WTC11 (cell line): ENCODE data around the gene SLC15A1. TPM values are rescaled to one million over a fixed set of nuclear protein-coding genes. Genes with fewer than 3 reads are reported as not detected.

ENCODE experiments used
- ATAC-seq: fragments of 200-7000 bp; cut with Tn5 transposase; 2 replicates; pipeline ENCODE4 v1.10.0; 2021; ENCODE audit warnings: mild to moderate bottlenecking, moderate library complexity
- CTCF ChIA-PET: fragments of 300-600 bp; sonication (Branson Sonifier 250); formaldehyde crosslinking; loops from one replicate; lab custom pipeline; 2021; ENCODE audit warnings: antibody characterized with exemption; lab: Charles Lee
- POLR2A ChIA-PET: fragments of 350-600 bp; sonication (Branson Sonifier 250); formaldehyde crosslinking; loops from one replicate; lab custom pipeline; 2021; ENCODE audit warnings: antibody characterized with exemption; lab: Charles Lee
- DNase-seq: peaks from one replicate; pipeline ENCODE4 v3.0.0; 2021; ENCODE audit warnings: low spot score
- H3K27ac Mint-ChIP-seq: 2 replicates; pipeline ENCODE4 v1.8.0; 2021; ENCODE audit warnings: mixed read lengths
- H3K27me3 Mint-ChIP-seq: 2 replicates; pipeline ENCODE4 v1.8.0; 2021; ENCODE audit warnings: low read depth, mild to moderate bottlenecking, moderate library complexity, mixed read lengths
- H3K36me3 Mint-ChIP-seq: 2 replicates; pipeline ENCODE4 v1.8.0; 2021; ENCODE audit warnings: mixed read lengths
- H3K4me1 Mint-ChIP-seq: 2 replicates; pipeline ENCODE4 v1.8.0; 2022; ENCODE audit warnings: mixed read lengths
- H3K4me3 Mint-ChIP-seq: 2 replicates; pipeline ENCODE4 v1.8.0; 2021; ENCODE audit warnings: mild to moderate bottlenecking, moderate library complexity, mixed read lengths
- H3K9me3 Mint-ChIP-seq: 2 replicates; pipeline ENCODE4 v1.8.0; 2021; ENCODE audit warnings: mixed read lengths
- AFF4 ChIP-seq: sonication (generic); formaldehyde crosslinking; IDR thresholded peaks from 2 replicates; pipeline ENCODE4 v1.8.1; 2023; ENCODE audit warnings: mild to moderate bottlenecking, missing genetic modification reagents, borderline replicate concordance
- ARID4B ChIP-seq: sonication (generic); formaldehyde crosslinking; IDR thresholded peaks from 2 replicates; pipeline ENCODE4 v1.8.0; 2023; ENCODE audit warnings: missing genetic modification reagents, mild to moderate bottlenecking, borderline replicate concordance
- ATF1 ChIP-seq: sonication (generic); formaldehyde crosslinking; IDR thresholded peaks from 2 replicates; pipeline ENCODE4 v1.8.1; 2023; ENCODE audit warnings: mild to moderate bottlenecking, moderate library complexity, missing genetic modification reagents
- ATF3 ChIP-seq: sonication (generic); formaldehyde crosslinking; conservative IDR thresholded peaks from 2 replicates; pipeline ENCODE4 v1.8.1; 2022; ENCODE audit warnings: mild to moderate bottlenecking, missing genetic modification reagents
- E2F5 ChIP-seq: sonication (generic); formaldehyde crosslinking; IDR thresholded peaks from 2 replicates; pipeline ENCODE4 v1.8.1; 2022; ENCODE audit warnings: mild to moderate bottlenecking, moderate library complexity, missing genetic modification reagents
- ESRRA ChIP-seq: sonication (generic); formaldehyde crosslinking; IDR thresholded peaks from 2 replicates; pipeline ENCODE4 v1.8.1; 2022; ENCODE audit warnings: mild to moderate bottlenecking, missing genetic modification reagents, borderline replicate concordance
- FOXJ3 ChIP-seq: sonication (generic); formaldehyde crosslinking; IDR thresholded peaks from 2 replicates; pipeline ENCODE4 v1.9.0; 2021; ENCODE audit warnings: missing genetic modification reagents, mild to moderate bottlenecking, borderline replicate concordance
- FOXK1 ChIP-seq: sonication (generic); formaldehyde crosslinking; IDR thresholded peaks from 2 replicates; pipeline ENCODE4 v1.8.0; 2022; ENCODE audit warnings: mild to moderate bottlenecking, moderate library complexity, missing genetic modification reagents
- HMGXB4 ChIP-seq: sonication (generic); formaldehyde crosslinking; IDR thresholded peaks from 2 replicates; pipeline ENCODE4 v1.8.1; 2023; ENCODE audit warnings: mild to moderate bottlenecking, moderate library complexity, missing genetic modification reagents
- JUN ChIP-seq: sonication (generic); formaldehyde crosslinking; IDR thresholded peaks from 2 replicates; pipeline ENCODE4 v1.8.0; 2023; ENCODE audit warnings: mild to moderate bottlenecking, missing genetic modification reagents
- KAT7 ChIP-seq: sonication (generic); formaldehyde crosslinking; IDR thresholded peaks from 2 replicates; pipeline ENCODE4 v1.8.1; 2023; ENCODE audit warnings: missing genetic modification reagents, mild to moderate bottlenecking, borderline replicate concordance
- NFE2L1 ChIP-seq: sonication (generic); formaldehyde crosslinking; IDR thresholded peaks from 2 replicates; pipeline ENCODE4 v1.8.1; 2023; ENCODE audit warnings: missing genetic modification reagents
- NR2C2 ChIP-seq: sonication (generic); formaldehyde crosslinking; IDR thresholded peaks from 2 replicates; pipeline ENCODE4 v1.8.0; 2022; ENCODE audit warnings: mild to moderate bottlenecking, missing genetic modification reagents
- NR3C1 ChIP-seq: sonication (generic); formaldehyde crosslinking; conservative IDR thresholded peaks from 2 replicates; pipeline ENCODE4 v1.8.1; 2023; ENCODE audit warnings: low read depth, mild to moderate bottlenecking, missing genetic modification reagents
- SMAD3 ChIP-seq: sonication (generic); formaldehyde crosslinking; IDR thresholded peaks from 2 replicates; pipeline ENCODE4 v1.8.0; 2022; ENCODE audit warnings: missing genetic modification reagents, mild to moderate bottlenecking, borderline replicate concordance
- TEAD4 ChIP-seq: sonication (generic); formaldehyde crosslinking; IDR thresholded peaks from 2 replicates; pipeline ENCODE4 v1.8.0; 2022; ENCODE audit warnings: mild to moderate bottlenecking, missing genetic modification reagents
- USF1 ChIP-seq: sonication (generic); formaldehyde crosslinking; IDR thresholded peaks from 2 replicates; pipeline ENCODE4 v1.8.0; 2022; ENCODE audit warnings: mild to moderate bottlenecking, missing genetic modification reagents
- ZBTB21 ChIP-seq: sonication (generic); formaldehyde crosslinking; IDR thresholded peaks from 2 replicates; pipeline ENCODE4 v1.8.1; 2023; ENCODE audit warnings: mild to moderate bottlenecking, missing genetic modification reagents, borderline replicate concordance
- ZBTB43 ChIP-seq: sonication (generic); formaldehyde crosslinking; IDR thresholded peaks from 2 replicates; pipeline ENCODE4 v1.8.1; 2023; ENCODE audit warnings: mild to moderate bottlenecking, missing genetic modification reagents
- total RNA-seq: library from RNA; stranded (reverse); gene quantifications from 3 replicates; pipeline ENCODE4 v1.2.3, GENCODE V29; 2021

SLC15A1 gene
- total RNA-seq, 1 experiment from 2014 or later: 2.3 TPM

- Mint-ChIP-seq H3K4me3 (no peak overlapping the region), H3K36me3 (no peaks in the 10 kb centered on the region), H3K9me3 (peaks cover 15% of the 10 kb centered on the region), H3K27me3 (peaks cover 13% of the 10 kb centered on the region), H3K27ac (no peak overlapping the region; the same call in 1 of the 2 replicates)
- CTCF ChIA-PET: interaction anchor here (0.6 to 1.1 kb wide), 2 partner anchors 74 to 430 kb away, joined by 4 to 6 read pairs; no protein-coding TSS in a partner anchor
- DNase-seq (no peak), ATAC-seq (no peak)
- TF ChIP-seq NR3C1 (CRISPR knock-in tag) (no peak), NFE2L1 (CRISPR knock-in tag) (no peak), FOXJ3 (no peak), HMGXB4 (CRISPR knock-in tag) (no peak), ZBTB43 (no peak), ESRRA (CRISPR knock-in tag) (no peak), TEAD4 (CRISPR knock-in tag) (no peak), ZBTB21 (CRISPR knock-in tag) (no peak), USF1 (CRISPR knock-in tag) (no peak), KAT7 (CRISPR knock-in tag) (no peak), SMAD3 (CRISPR knock-in tag) (no peak), JUN (CRISPR knock-in tag) (no peak)
- TF ChIP-seq, all 79 proteins: peak for 0
- peaks cover 15% of the 10 kb centered on the region for H3K4me1 Mint-ChIP-seq
- POLR2A ChIA-PET: no interaction called here
Observed at GRCh38 chr13:98746968-98747367, 5.5 kb downstream of the SLC15A1 start.

GRCh38 chr13:98743377-98743776, 9.1 kb downstream of the SLC15A1 start:
- peaks cover 37% of the 10 kb centered on the region for H3K9me3 Mint-ChIP-seq
- peaks cover 3% of the 10 kb centered on the region; the same call in 1 of the 2 replicates for H3K27me3 Mint-ChIP-seq
- POLR2A ChIA-PET: no interaction called here
- H3K4me1 Mint-ChIP-seq: peaks cover 8% of the 10 kb centered on the region; the same call in 1 of the 2 replicates
- H3K36me3 Mint-ChIP-seq: peaks cover 22% of the 10 kb centered on the region
- ATAC-seq (no peak), DNase-seq (no peak)
- CTCF ChIA-PET: no interaction called here
- no peak overlapping the region for H3K4me3 Mint-ChIP-seq
- TF ChIP-seq E2F5 (CRISPR knock-in tag): no peak
- H3K27ac Mint-ChIP-seq: peak overlapping the region; percentile 10; the same call in 1 of the 2 replicates

GRCh38 chr13:98742961-98743360, 9.5 kb downstream of the SLC15A1 start:
- ChIA-PET CTCF (interaction anchor here (1.3 kb wide), 1 partner anchor 9 kb away, joined by 3 read pairs; no protein-coding TSS in a partner anchor), POLR2A (no interaction called here)
- Mint-ChIP-seq H3K27ac (no peak overlapping the region), H3K27me3 (peaks cover 3% of the 10 kb centered on the region; the same call in 1 of the 2 replicates), H3K9me3 (peaks cover 41% of the 10 kb centered on the region), H3K36me3 (peaks cover 26% of the 10 kb centered on the region), H3K4me1 (peaks cover 4% of the 10 kb centered on the region; the same call in 1 of the 2 replicates), H3K4me3 (no peak overlapping the region)
- ATAC-seq (no peak), DNase-seq (no peak)
- TF ChIP-seq AFF4 (CRISPR knock-in tag): no peak
- no peak for TF ChIP-seq FOXK1 (CRISPR knock-in tag)
- TF ChIP-seq ARID4B (CRISPR knock-in tag): no peak
- no peak for TF ChIP-seq NR2C2
- TF ChIP-seq ATF3 (CRISPR knock-in tag): no peak
- TF ChIP-seq ATF1 (CRISPR knock-in tag): no peak
